Endothelial cell (in vitro differentiated cells): Measurements from ENCODE around the gene ZRANB3. TPM values are rescaled to one million over a fixed set of nuclear protein-coding genes. Genes with fewer than 3 reads are reported as not detected.
"Not testable (repeated sequence)": the region's sequence is repeated elsewhere in the genome, so short reads cannot be mapped to it uniquely, and the experiment has no call there.

Source experiments
- DNase-seq: peaks from one replicate; pipeline ENCODE4 v3.0.0; 2021; ENCODE audit warnings: low spot score
- H3K27ac Mint-ChIP-seq: one replicate; pipeline ENCODE4 v1.8.0; 2021; ENCODE audit warnings: mixed read lengths, inconsistent platforms; ENCODE audit not compliant: unreplicated experiment
- H3K27me3 Mint-ChIP-seq: one replicate; pipeline ENCODE4 v1.8.0; 2021; ENCODE audit warnings: mild to moderate bottlenecking, moderate library complexity, mixed read lengths, inconsistent platforms; ENCODE audit not compliant: unreplicated experiment
- H3K36me3 Mint-ChIP-seq: one replicate; pipeline ENCODE4 v1.8.0; 2021; ENCODE audit warnings: mild to moderate bottlenecking, low read depth, mixed read lengths, inconsistent platforms; ENCODE audit not compliant: unreplicated experiment
- H3K4me1 Mint-ChIP-seq: one replicate; pipeline ENCODE4 v1.8.0; 2021; ENCODE audit warnings: mild to moderate bottlenecking, mixed read lengths, inconsistent platforms; ENCODE audit not compliant: unreplicated experiment
- H3K4me3 Mint-ChIP-seq: one replicate; pipeline ENCODE4 v1.8.0; 2021; ENCODE audit warnings: mild to moderate bottlenecking, mixed read lengths, inconsistent platforms; ENCODE audit not compliant: unreplicated experiment
- H3K9me3 Mint-ChIP-seq: one replicate; pipeline ENCODE4 v1.8.0; 2021; ENCODE audit warnings: mixed read lengths, inconsistent platforms; ENCODE audit not compliant: unreplicated experiment
- CTCF ChIP-seq: fragments of 200-600 bp; sonication (generic); IDR thresholded peaks from one replicate; pipeline ENCODE4 v1.5.0; 2021; ENCODE audit warnings: antibody characterized with exemption; ENCODE audit not compliant: unreplicated experiment
- total RNA-seq: library from RNA; stranded (reverse); fragmentation: NEBNext Ultra II Directional; extraction: Animal tissue kit (Norgen Biotek cat#: 25700); gene quantifications from one replicate; pipeline ENCODE4 v1.2.1, GENCODE V29; 2021; ENCODE audit not compliant: unreplicated experiment

The ZRANB3 gene
- total RNA-seq, 1 donor from 2014 or later: 9.4 TPM

GRCh38 chr2:135094508-135094907 lies 436.5 kb downstream of the ZRANB3 start:
- Mint-ChIP-seq H3K27ac (no peak overlapping the region), H3K9me3 (no peaks in the 10 kb centered on the region), H3K4me3 (no peak overlapping the region), H3K4me1 (peaks cover 2% of the 10 kb centered on the region), H3K27me3 (no peaks in the 10 kb centered on the region), H3K36me3 (peaks cover 6% of the 10 kb centered on the region)
- TF ChIP-seq CTCF: no peak
- DNase-seq: no peak

GRCh38 chr2:135093670-135094330 lies 437.2 kb downstream of the ZRANB3 start:
- Mint-ChIP-seq H3K9me3 (no peaks in the 10 kb centered on the region), H3K4me1 (peaks cover 2% of the 10 kb centered on the region), H3K27me3 (no peaks in the 10 kb centered on the region), H3K36me3 (peaks cover 11% of the 10 kb centered on the region), H3K27ac (no peak overlapping the region), H3K4me3 (no peak overlapping the region)
- no peak for DNase-seq
- no peak for TF ChIP-seq CTCF

- H3K9me3 Mint-ChIP-seq: no peaks in the 10 kb centered on the region
- TF ChIP-seq CTCF: no peak
- H3K27ac Mint-ChIP-seq: no peak overlapping the region
Observed at GRCh38 chr2:135093193-135093592, 437.8 kb downstream of the ZRANB3 start.

GRCh38 chr2:135091681-135092080 lies 439.3 kb downstream of the ZRANB3 start:
- Mint-ChIP-seq H3K27ac (no peak overlapping the region), H3K27me3 (no peaks in the 10 kb centered on the region), H3K9me3 (no peaks in the 10 kb centered on the region), H3K36me3 (peaks cover 11% of the 10 kb centered on the region), H3K4me1 (peaks cover 2% of the 10 kb centered on the region), H3K4me3 (no peak overlapping the region)
- no peak for TF ChIP-seq CTCF
- no peak for DNase-seq

More at GRCh38 chr2:135093193-135093592, 437.8 kb downstream of the ZRANB3 start:
- Mint-ChIP-seq H3K4me3 (no peak overlapping the region), H3K36me3 (peaks cover 11% of the 10 kb centered on the region), H3K27me3 (no peaks in the 10 kb centered on the region), H3K4me1 (peaks cover 2% of the 10 kb centered on the region)
- no peak for DNase-seq

- H3K36me3 Mint-ChIP-seq, H3K27ac Mint-ChIP-seq, H3K4me1 Mint-ChIP-seq, H3K9me3 Mint-ChIP-seq, H3K27me3 Mint-ChIP-seq, H3K4me3 Mint-ChIP-seq, DNase-seq: not testable (repeated sequence)
Observed at GRCh38 chr2:135089597-135089996, 441.4 kb downstream of the ZRANB3 start.

Other genes with a start within 250 kb of the ZRANB3 start
- gene R3HDM1, start 266 bp upstream of the ZRANB3 start, total RNA-seq: 36.1 TPM
- gene UBXN4, start 210.6 kb upstream of the ZRANB3 start, total RNA-seq: 101 TPM